ENCODE results near the gene DOCK4.

The DOCK4 gene

DNA sequence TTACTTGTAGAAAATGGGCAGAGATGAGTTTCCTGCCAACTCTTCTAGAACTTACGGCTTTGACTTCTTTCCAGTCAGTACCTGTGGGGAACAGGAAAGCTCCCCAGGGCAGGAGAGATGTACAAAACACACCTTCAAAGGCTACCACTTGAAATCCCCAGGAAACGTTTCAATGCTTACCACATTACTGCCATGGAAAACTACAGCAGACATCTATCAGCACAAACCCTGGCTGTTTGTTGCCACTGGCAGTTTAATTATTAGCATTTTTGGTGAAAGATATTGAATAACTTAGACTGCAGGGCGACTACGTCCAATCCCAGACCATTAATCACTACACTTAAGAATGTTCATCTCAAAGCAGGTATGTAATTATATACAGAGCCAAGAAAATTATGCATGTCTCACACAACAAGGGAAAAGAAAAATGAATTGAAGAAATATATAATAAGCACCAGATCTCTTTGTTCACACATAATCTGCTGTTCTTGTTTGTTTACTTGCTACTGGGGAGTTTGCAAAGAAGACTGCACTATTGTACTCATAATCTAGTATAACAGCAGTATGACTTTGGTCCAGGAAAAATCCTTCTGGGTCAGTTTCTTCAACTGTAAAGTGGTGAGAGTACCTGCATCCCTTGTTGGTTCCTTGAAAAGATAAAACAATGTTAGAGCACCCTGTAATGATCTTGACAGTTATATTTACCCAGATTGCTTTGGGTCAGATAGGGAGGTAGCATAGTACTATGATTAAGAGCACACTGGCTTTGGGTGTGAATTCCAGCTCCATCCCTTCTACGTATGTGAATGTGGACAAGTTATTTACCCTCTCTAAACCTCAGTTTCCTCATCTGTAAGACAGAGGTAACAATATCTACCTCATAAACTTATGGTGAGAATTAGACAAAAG is 138.3 kb downstream of the DOCK4 start:
- no peak for DNase-seq (ENCODE audit: low spot score)
- TF ChIP-seq, protein P1, sequence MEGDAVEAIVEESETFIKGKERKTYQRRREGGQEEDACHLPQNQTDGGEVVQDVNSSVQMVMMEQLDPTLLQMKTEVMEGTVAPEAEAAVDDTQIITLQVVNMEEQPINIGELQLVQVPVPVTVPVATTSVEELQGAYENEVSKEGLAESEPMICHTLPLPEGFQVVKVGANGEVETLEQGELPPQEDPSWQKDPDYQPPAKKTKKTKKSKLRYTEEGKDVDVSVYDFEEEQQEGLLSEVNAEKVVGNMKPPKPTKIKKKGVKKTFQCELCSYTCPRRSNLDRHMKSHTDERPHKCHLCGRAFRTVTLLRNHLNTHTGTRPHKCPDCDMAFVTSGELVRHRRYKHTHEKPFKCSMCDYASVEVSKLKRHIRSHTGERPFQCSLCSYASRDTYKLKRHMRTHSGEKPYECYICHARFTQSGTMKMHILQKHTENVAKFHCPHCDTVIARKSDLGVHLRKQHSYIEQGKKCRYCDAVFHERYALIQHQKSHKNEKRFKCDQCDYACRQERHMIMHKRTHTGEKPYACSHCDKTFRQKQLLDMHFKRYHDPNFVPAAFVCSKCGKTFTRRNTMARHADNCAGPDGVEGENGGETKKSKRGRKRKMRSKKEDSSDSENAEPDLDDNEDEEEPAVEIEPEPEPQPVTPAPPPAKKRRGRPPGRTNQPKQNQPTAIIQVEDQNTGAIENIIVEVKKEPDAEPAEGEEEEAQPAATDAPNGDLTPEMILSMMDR (IDR thresholded peaks at IDR 0.05; ENCODE audit: extremely low read depth, insufficient read depth, missing control alignments): no peak
- in situ Hi-C loops (cut with MboI; ENCODE audit: low pct_unique_long_range_greater_than_20kb, low sequenced_read_pairs, unreplicated experiment): no loop called here

DNA sequence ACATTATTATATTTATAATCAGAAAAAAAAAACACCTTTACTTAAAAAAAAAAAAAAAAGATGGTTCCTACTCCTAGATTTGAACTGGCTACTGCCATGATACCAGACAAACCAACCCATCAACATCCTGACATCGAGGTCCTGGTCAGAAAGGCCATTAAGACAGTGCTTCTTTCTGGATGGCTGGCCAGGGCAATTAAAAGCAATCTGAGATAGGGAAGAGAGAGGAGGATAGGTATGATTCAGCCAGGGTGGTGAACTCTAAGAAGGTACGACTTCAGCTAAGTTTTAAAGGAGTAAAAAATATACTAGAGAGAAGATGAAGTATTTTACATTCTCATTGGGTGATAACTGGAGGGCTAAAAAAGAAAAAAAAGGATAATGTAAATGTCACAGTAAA is 139.0 kb downstream of the DOCK4 start:
- DNase-seq (ENCODE audit: low spot score): no peak
- TF ChIP-seq, protein P1 (IDR thresholded peaks at IDR 0.05; ENCODE audit: extremely low read depth, insufficient read depth, missing control alignments): no peak
- in situ Hi-C loops (cut with MboI; ENCODE audit: low pct_unique_long_range_greater_than_20kb, low sequenced_read_pairs, unreplicated experiment): no loop called here

DNA sequence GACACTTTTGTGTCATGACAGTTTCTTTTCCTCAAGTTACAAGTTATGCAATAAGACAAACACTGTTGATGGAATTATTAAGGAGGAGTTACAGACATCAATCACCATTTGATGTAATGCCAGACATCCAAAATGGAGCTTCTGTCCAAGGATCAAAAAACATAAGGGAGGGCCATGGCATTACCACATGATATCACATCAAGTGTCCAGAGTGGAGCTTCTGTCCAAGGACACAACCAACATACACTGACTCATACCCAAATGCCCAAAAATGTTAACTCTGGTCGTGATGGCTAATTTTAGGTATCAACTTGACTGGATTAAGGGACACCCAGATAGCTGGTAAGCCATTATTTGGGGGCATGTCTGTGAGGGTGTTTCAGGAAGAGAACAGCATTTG is 140.4 kb downstream of the DOCK4 start:
- TF ChIP-seq, protein P1 (IDR thresholded peaks at IDR 0.05; ENCODE audit: extremely low read depth, insufficient read depth, missing control alignments): no peak
- no peak for DNase-seq (ENCODE audit: low spot score)
- in situ Hi-C loops (cut with MboI; ENCODE audit: low pct_unique_long_range_greater_than_20kb, low sequenced_read_pairs, unreplicated experiment): no loop called here

DNA sequence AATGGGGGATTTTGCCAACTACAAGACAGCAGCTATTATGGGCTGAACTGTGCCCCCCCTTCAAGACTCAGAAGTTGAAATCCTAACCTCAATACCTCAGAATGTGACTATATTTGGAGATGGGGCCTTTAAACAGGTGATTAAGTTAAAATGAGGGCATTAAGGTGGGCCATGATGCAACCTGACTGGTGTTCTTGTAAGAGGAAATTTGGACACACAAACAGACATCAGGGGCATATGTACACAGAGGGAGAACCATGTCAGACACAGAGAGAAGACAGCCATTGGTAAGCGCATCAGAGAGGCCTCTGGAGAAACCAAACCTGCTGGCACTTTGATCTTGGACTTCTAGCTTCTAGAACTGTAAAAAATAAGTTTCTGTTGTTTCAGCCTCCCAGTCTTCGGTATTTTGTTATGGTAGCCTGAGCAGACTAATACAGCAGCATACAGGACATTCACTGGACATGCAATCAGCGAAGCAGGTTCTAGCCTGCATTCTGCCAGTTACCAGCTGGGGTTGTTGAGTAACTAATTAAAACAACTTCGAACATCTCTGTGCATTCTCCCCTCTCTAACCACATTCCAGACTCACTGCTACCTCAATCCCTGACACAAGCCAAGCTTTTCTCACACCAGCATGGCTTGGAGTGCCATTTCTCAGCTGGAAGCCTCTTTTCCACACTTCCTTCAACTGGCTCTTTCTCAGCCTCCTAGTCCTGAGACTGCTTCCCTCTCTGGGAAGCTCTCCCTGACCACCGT is 141.4 kb downstream of the DOCK4 start:
- TF ChIP-seq, protein P1 (IDR thresholded peaks at IDR 0.05; ENCODE audit: extremely low read depth, insufficient read depth, missing control alignments): no peak
- in situ Hi-C loops (cut with MboI; ENCODE audit: low pct_unique_long_range_greater_than_20kb, low sequenced_read_pairs, unreplicated experiment): no loop called here
- DNase-seq (ENCODE audit: low spot score): no peak

DNA sequence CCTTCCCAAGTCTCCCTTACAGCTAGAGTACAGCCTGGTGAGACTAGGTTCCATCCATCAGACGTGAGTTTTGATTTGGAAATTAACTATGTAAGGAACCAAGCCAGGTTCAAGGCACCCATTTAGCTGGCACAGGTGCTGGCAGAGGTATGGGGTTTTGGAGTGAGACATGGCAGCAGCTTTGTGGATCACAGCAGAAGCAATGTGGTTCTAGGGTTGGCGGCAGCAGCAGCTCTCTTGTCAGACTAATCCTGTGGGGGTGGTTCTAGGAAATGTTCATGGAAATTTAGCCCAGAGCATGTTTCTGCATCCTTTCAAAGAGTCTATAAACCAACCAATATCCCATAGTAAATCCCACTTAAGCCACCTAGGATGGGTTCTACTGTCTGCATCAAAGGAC is 142.2 kb downstream of the DOCK4 start:
- no peak for DNase-seq (ENCODE audit: low spot score)
- TF ChIP-seq, protein P1 (IDR thresholded peaks at IDR 0.05; ENCODE audit: extremely low read depth, insufficient read depth, missing control alignments): no peak
- in situ Hi-C loops (cut with MboI; ENCODE audit: low pct_unique_long_range_greater_than_20kb, low sequenced_read_pairs, unreplicated experiment): no loop called here

DNA sequence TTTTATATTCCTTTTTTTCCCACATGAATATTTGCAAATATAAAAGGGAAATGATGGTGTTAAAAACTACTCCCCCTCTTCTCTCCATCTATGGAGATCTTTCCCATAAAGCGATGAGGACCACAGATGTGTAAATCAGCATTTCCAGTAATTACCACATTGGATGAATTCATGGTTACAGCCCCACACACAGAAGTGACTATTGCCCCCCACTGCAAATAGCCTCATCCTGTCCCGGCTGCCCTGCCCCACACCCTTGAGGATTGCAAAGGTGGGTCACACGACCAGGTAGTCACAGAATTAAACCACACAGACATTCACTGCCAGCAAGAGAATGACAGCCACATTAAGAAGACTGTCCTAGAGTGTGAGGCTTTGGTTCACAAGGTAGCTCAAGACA is 145.1 kb downstream of the DOCK4 start:
- DNase-seq (ENCODE audit: low spot score): no peak
- TF ChIP-seq, protein P1 (IDR thresholded peaks at IDR 0.05; ENCODE audit: extremely low read depth, insufficient read depth, missing control alignments): no peak
- in situ Hi-C loops (cut with MboI; ENCODE audit: low pct_unique_long_range_greater_than_20kb, low sequenced_read_pairs, unreplicated experiment): no loop called here

All from GM13977 (cell line).